ENCODE measurements around the gene EOMES.

- TF ChIP-seq CTCF (IDR thresholded peaks at IDR 0.05) (no peak), POLR2A (IDR thresholded peaks at IDR 0.05) (no peak)
These were observed 900 bp upstream of the EOMES start for GRCh38 chr3:27723001-27723445.
